Cardiac fibroblast (primary cell): ENCODE data around the gene CARNS1.

Experiments used
- DNase-seq, 2 donors: peaks; one replicate each; pipeline versions ENCODE4 v3.0.0 to v3.0.0-alpha.2; 2010; ENCODE audit warnings: low read depth in 2 of 2
- H3K4me3 ChIP-seq, 2 donors: replicated peaks in 1 of 2; 1 replicate in 1 of 2; 2 replicates in 1 of 2; pipeline ENCODE4 v1.5.1; 2011; ENCODE audit warnings: low read depth in 2 of 2, low read length in 2 of 2, mild to moderate bottlenecking in 2 of 2, moderate library complexity in 1 of 2
- CTCF ChIP-seq: IDR thresholded peaks from one replicate; pipeline ENCODE4 v1.5.1; 2011; ENCODE audit warnings: low read depth, mild to moderate bottlenecking, low read length, inconsistent platforms

Gene CARNS1

GRCh38 chr11:67435727-67436458 is 20.4 kb downstream of the CARNS1 start:
- DNase-seq = no peak
- TF ChIP-seq CTCF = no peak
- no peak overlapping the region for H3K4me3 ChIP-seq

GRCh38 chr11:67436459-67437081 is 21.1 kb downstream of the CARNS1 start:
- DNase-seq = peak; percentile 14 to 21

GRCh38 chr11:67437082-67437808 is 21.8 kb downstream of the CARNS1 start, which contains the start of gene PTPRCAP:
Gene PTPRCAP (minus strand): TSS chr11:67437682. CDS start chr11:67437619, 63 bp downstream.
- DNase-seq = no peak
- no peak for TF ChIP-seq CTCF
- H3K4me3 ChIP-seq = no peak within 1 kb of the TSS

More at GRCh38 chr11:67436459-67437081, 21.1 kb downstream of the CARNS1 start:
- no peak overlapping the region for H3K4me3 ChIP-seq
- no peak for TF ChIP-seq CTCF

- no peak for TF ChIP-seq CTCF
- no peak overlapping the region for H3K4me3 ChIP-seq
- no peak for DNase-seq
Observed at GRCh38 chr11:67437809-67438157, 22.3 kb downstream of the CARNS1 start.

GRCh38 chr11:67438158-67438902 is 22.9 kb downstream of the CARNS1 start:
- H3K4me3 ChIP-seq = no peak overlapping the region
- DNase-seq = no peak
- no peak for TF ChIP-seq CTCF
